Astrocyte (in vitro differentiated cells and primary cell): ENCODE measurements around the gene CTNND2.

ENCODE experiments used
- EZH2 ChIP-seq: IDR thresholded peaks from 2 replicates; pipeline ENCODE4 v1.6.1; 2012; ENCODE audit warnings: mild to moderate bottlenecking, low read length, inconsistent platforms; ENCODE audit not compliant: insufficient read depth
- TF ChIP-seq, protein P1 (sequence below): IDR thresholded peaks from 2 replicates; pipeline ENCODE4 v1.5.1; 2011; ENCODE audit warnings: low read depth, mild to moderate bottlenecking, inconsistent platforms, low read length, moderate library complexity; ENCODE audit not compliant: insufficient read depth

DNA sequence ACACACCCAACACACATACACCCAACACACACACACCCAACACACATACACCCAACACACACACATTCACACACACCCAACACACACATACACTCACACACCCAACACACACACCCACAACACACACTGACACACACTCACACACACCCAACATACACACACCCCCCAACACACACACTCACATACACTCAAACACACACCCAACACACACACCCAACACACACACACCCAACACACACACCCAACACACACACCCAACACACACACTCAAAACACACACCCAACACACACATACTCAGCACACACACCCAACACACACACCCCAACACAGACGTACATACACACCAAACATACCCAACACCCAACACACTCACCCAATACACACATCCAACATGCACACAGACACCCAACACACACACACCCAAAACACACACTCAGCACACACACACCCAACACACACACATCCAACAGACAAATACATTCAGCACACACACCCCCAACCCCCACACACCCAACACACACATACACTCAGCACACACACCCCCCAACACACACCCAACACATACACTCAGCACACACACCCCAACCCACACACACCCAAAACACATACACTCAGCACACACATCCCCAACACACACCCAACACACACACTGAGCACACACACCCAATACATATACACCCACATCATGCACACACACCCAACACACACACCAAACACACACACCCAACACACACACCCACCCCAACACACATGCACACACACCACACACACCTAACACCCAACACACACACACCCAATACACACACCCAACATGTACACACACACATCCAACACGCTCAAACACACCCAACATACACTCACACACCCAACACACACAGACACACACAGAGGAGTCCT lies 663.7 kb downstream of the CTNND2 start:
- TF ChIP-seq, protein P1, sequence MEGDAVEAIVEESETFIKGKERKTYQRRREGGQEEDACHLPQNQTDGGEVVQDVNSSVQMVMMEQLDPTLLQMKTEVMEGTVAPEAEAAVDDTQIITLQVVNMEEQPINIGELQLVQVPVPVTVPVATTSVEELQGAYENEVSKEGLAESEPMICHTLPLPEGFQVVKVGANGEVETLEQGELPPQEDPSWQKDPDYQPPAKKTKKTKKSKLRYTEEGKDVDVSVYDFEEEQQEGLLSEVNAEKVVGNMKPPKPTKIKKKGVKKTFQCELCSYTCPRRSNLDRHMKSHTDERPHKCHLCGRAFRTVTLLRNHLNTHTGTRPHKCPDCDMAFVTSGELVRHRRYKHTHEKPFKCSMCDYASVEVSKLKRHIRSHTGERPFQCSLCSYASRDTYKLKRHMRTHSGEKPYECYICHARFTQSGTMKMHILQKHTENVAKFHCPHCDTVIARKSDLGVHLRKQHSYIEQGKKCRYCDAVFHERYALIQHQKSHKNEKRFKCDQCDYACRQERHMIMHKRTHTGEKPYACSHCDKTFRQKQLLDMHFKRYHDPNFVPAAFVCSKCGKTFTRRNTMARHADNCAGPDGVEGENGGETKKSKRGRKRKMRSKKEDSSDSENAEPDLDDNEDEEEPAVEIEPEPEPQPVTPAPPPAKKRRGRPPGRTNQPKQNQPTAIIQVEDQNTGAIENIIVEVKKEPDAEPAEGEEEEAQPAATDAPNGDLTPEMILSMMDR: no peak
- no peak for TF ChIP-seq EZH2
